Measurements from ENCODE around the gene PDK2.

The PDK2 gene

GRCh38 chr17:50120475-50121253, 25.5 kb downstream of the PDK2 start:
- Histone ChIP-seq H4K20me1 (ENCODE audit: low read depth, low read length) (no peaks in the 10 kb centered on the region), H3K36me3 (ENCODE audit: low read length) (no peaks in the 10 kb centered on the region), H3K27ac (ENCODE audit: low read depth, low read length) (no peak overlapping the region), H2AFZ (ENCODE audit: low read depth, low read length, severe bottlenecking) (no peak overlapping the region), H3K4me3 (ENCODE audit: insufficient read depth, low read length, poor library complexity, severe bottlenecking) (no peak overlapping the region), H3K9me2 (replicated peaks; ENCODE audit: insufficient read depth, low read length) (no peaks in the 10 kb centered on the region), H3K27me3 (ENCODE audit: low read length) (no peaks in the 10 kb centered on the region), H3F3A (ENCODE audit: insufficient read depth) (no peaks in the 10 kb centered on the region), H3K9ac (ENCODE audit: low read length) (no peak overlapping the region), H3K9me3 (ENCODE audit: insufficient read depth, low read length) (no peaks in the 10 kb centered on the region), H3K79me2 (ENCODE audit: insufficient read depth, low read length) (no peaks in the 10 kb centered on the region), H3K4me2 (ENCODE audit: low read depth, low read length, poor library complexity, severe bottlenecking) (no peak overlapping the region)
- no peak for TF ChIP-seq EZH2phosphoT487 (conservative IDR thresholded peaks at IDR 0.05; ENCODE audit: low read length)
- TF ChIP-seq CTCF (IDR thresholded peaks at IDR 0.05; ENCODE audit: insufficient read depth, low read length, poor library complexity, severe bottlenecking): no peak

GRCh38 chr17:50122945-50123344, 27.8 kb downstream of the PDK2 start:
- no peaks in the 10 kb centered on the region for H3K9me2 ChIP-seq (replicated peaks; ENCODE audit: insufficient read depth, low read length)
- H3K9me3 ChIP-seq (ENCODE audit: insufficient read depth, low read length): no peaks in the 10 kb centered on the region
- no peak overlapping the region for H3K4me3 ChIP-seq (ENCODE audit: insufficient read depth, low read length, poor library complexity, severe bottlenecking)
- no peak overlapping the region for H3K9ac ChIP-seq (ENCODE audit: low read length)
- H4K20me1 ChIP-seq (ENCODE audit: low read depth, low read length): no peaks in the 10 kb centered on the region
- TF ChIP-seq EZH2phosphoT487 (conservative IDR thresholded peaks at IDR 0.05; ENCODE audit: low read length) (no peak), CTCF (IDR thresholded peaks at IDR 0.05; ENCODE audit: insufficient read depth, low read length, poor library complexity, severe bottlenecking) (no peak)
- no peak overlapping the region for H3K4me2 ChIP-seq (ENCODE audit: low read depth, low read length, poor library complexity, severe bottlenecking)
- H3K36me3 ChIP-seq (ENCODE audit: low read length): no peaks in the 10 kb centered on the region
- H3F3A ChIP-seq (ENCODE audit: insufficient read depth): no peaks in the 10 kb centered on the region
- H2AFZ ChIP-seq (ENCODE audit: low read depth, low read length, severe bottlenecking): no peak overlapping the region
- H3K27me3 ChIP-seq (ENCODE audit: low read length): no peaks in the 10 kb centered on the region
- no peaks in the 10 kb centered on the region for H3K79me2 ChIP-seq (ENCODE audit: insufficient read depth, low read length)
- no peak overlapping the region for H3K27ac ChIP-seq (ENCODE audit: low read depth, low read length)

GRCh38 chr17:50123649-50124349, 28.6 kb downstream of the PDK2 start:
- H3K36me3 ChIP-seq (ENCODE audit: low read length): no peaks in the 10 kb centered on the region
- H3K9me3 ChIP-seq (ENCODE audit: insufficient read depth, low read length): no peaks in the 10 kb centered on the region
- H3K79me2 ChIP-seq (ENCODE audit: insufficient read depth, low read length): no peaks in the 10 kb centered on the region
- no peaks in the 10 kb centered on the region for H3F3A ChIP-seq (ENCODE audit: insufficient read depth)
- no peaks in the 10 kb centered on the region for H3K27me3 ChIP-seq (ENCODE audit: low read length)
- no peaks in the 10 kb centered on the region for H4K20me1 ChIP-seq (ENCODE audit: low read depth, low read length)
- H3K27ac ChIP-seq (ENCODE audit: low read depth, low read length): no peak overlapping the region
- no peak overlapping the region for H3K4me3 ChIP-seq (ENCODE audit: insufficient read depth, low read length, poor library complexity, severe bottlenecking)
- H3K9me2 ChIP-seq (replicated peaks; ENCODE audit: insufficient read depth, low read length): no peaks in the 10 kb centered on the region
- no peak overlapping the region for H3K4me2 ChIP-seq (ENCODE audit: low read depth, low read length, poor library complexity, severe bottlenecking)
- no peak for TF ChIP-seq CTCF (IDR thresholded peaks at IDR 0.05; ENCODE audit: insufficient read depth, low read length, poor library complexity, severe bottlenecking)
- TF ChIP-seq EZH2phosphoT487 (conservative IDR thresholded peaks at IDR 0.05; ENCODE audit: low read length): no peak
- no peak overlapping the region for H3K9ac ChIP-seq (ENCODE audit: low read length)
- no peak overlapping the region for H2AFZ ChIP-seq (ENCODE audit: low read depth, low read length, severe bottlenecking)
